WTC11 (cell line): ENCODE measurements around the gene KRT6A. TPM values are rescaled to one million over a fixed set of nuclear protein-coding genes. Genes with fewer than 3 reads are reported as not detected.

Experiments used
- ATAC-seq: fragments of 200-7000 bp; cut with Tn5 transposase; 2 replicates; pipeline ENCODE4 v1.10.0; 2021; ENCODE audit warnings: mild to moderate bottlenecking, moderate library complexity
- CTCF ChIA-PET: fragments of 300-600 bp; sonication (Branson Sonifier 250); formaldehyde crosslinking; loops from one replicate; lab custom pipeline; 2021; ENCODE audit warnings: antibody characterized with exemption; lab: Charles Lee
- POLR2A ChIA-PET: fragments of 350-600 bp; sonication (Branson Sonifier 250); formaldehyde crosslinking; loops from one replicate; lab custom pipeline; 2021; ENCODE audit warnings: antibody characterized with exemption; lab: Charles Lee
- DNase-seq: peaks from one replicate; pipeline ENCODE4 v3.0.0; 2021; ENCODE audit warnings: low spot score
- H3K27ac Mint-ChIP-seq: 2 replicates; pipeline ENCODE4 v1.8.0; 2021; ENCODE audit warnings: mixed read lengths
- H3K27me3 Mint-ChIP-seq: 2 replicates; pipeline ENCODE4 v1.8.0; 2021; ENCODE audit warnings: low read depth, mild to moderate bottlenecking, moderate library complexity, mixed read lengths
- H3K36me3 Mint-ChIP-seq: 2 replicates; pipeline ENCODE4 v1.8.0; 2021; ENCODE audit warnings: mixed read lengths
- H3K4me1 Mint-ChIP-seq: 2 replicates; pipeline ENCODE4 v1.8.0; 2022; ENCODE audit warnings: mixed read lengths
- H3K4me3 Mint-ChIP-seq: 2 replicates; pipeline ENCODE4 v1.8.0; 2021; ENCODE audit warnings: mild to moderate bottlenecking, moderate library complexity, mixed read lengths
- H3K9me3 Mint-ChIP-seq: 2 replicates; pipeline ENCODE4 v1.8.0; 2021; ENCODE audit warnings: mixed read lengths
- ATF1 ChIP-seq: sonication (generic); formaldehyde crosslinking; IDR thresholded peaks from 2 replicates; pipeline ENCODE4 v1.8.1; 2023; ENCODE audit warnings: mild to moderate bottlenecking, moderate library complexity, missing genetic modification reagents
- E2F1 ChIP-seq: sonication (generic); formaldehyde crosslinking; IDR thresholded peaks from 2 replicates; pipeline ENCODE4 v1.8.0; 2022; ENCODE audit warnings: mild to moderate bottlenecking, missing genetic modification reagents
- E2F4 ChIP-seq: sonication (generic); formaldehyde crosslinking; IDR thresholded peaks from 2 replicates; pipeline ENCODE4 v1.8.1; 2022; ENCODE audit warnings: low read depth, mild to moderate bottlenecking, moderate library complexity, missing genetic modification reagents, borderline replicate concordance
- ESRRA ChIP-seq: sonication (generic); formaldehyde crosslinking; IDR thresholded peaks from 2 replicates; pipeline ENCODE4 v1.8.1; 2022; ENCODE audit warnings: mild to moderate bottlenecking, missing genetic modification reagents, borderline replicate concordance
- ETV6 ChIP-seq: sonication (generic); formaldehyde crosslinking; IDR thresholded peaks from 2 replicates; pipeline ENCODE4 v1.8.1; 2022; ENCODE audit warnings: mild to moderate bottlenecking, missing genetic modification reagents
- FOXP1 ChIP-seq: sonication (generic); formaldehyde crosslinking; IDR thresholded peaks from 2 replicates; pipeline ENCODE4 v1.8.0; 2022; ENCODE audit warnings: missing genetic modification reagents, mild to moderate bottlenecking, moderate library complexity, borderline replicate concordance
- HMGA2 ChIP-seq: fragments of 250-450 bp; sonication (Bioruptor Pico); IDR thresholded peaks from 2 replicates; pipeline ENCODE4 v1.4.0; 2021; ENCODE audit warnings: mild to moderate bottlenecking, moderate library complexity
- IRF1 ChIP-seq: sonication (generic); formaldehyde crosslinking; IDR thresholded peaks from 2 replicates; pipeline ENCODE4 v1.8.0; 2023; ENCODE audit warnings: missing genetic modification reagents
- IRF2 ChIP-seq: sonication (generic); formaldehyde crosslinking; IDR thresholded peaks from 2 replicates; pipeline ENCODE4 v1.8.0; 2022; ENCODE audit warnings: low read depth, missing genetic modification reagents, borderline replicate concordance
- JUN ChIP-seq: sonication (generic); formaldehyde crosslinking; IDR thresholded peaks from 2 replicates; pipeline ENCODE4 v1.8.0; 2023; ENCODE audit warnings: mild to moderate bottlenecking, missing genetic modification reagents
- NFE2L1 ChIP-seq: sonication (generic); formaldehyde crosslinking; IDR thresholded peaks from 2 replicates; pipeline ENCODE4 v1.8.1; 2023; ENCODE audit warnings: missing genetic modification reagents
- OVOL2 ChIP-seq: fragments of 250-450 bp; sonication (Bioruptor Pico); IDR thresholded peaks from 2 replicates; pipeline ENCODE4 v1.9.0; 2021; ENCODE audit warnings: mild to moderate bottlenecking, borderline replicate concordance
- PREB ChIP-seq: sonication (generic); formaldehyde crosslinking; IDR thresholded peaks from 2 replicates; pipeline ENCODE4 v1.8.1; 2022; ENCODE audit warnings: mild to moderate bottlenecking, missing genetic modification reagents, moderate library complexity, borderline replicate concordance
- SMAD3 ChIP-seq: sonication (generic); formaldehyde crosslinking; IDR thresholded peaks from 2 replicates; pipeline ENCODE4 v1.8.0; 2022; ENCODE audit warnings: missing genetic modification reagents, mild to moderate bottlenecking, borderline replicate concordance
- SMAD4 ChIP-seq: sonication (generic); formaldehyde crosslinking; IDR thresholded peaks from 2 replicates; pipeline ENCODE4 v1.8.0; 2022; ENCODE audit warnings: mild to moderate bottlenecking, missing genetic modification reagents
- SOX15 ChIP-seq: fragments of 250-450 bp; sonication (Bioruptor Pico); IDR thresholded peaks from 2 replicates; pipeline ENCODE4 v1.9.0; 2021; ENCODE audit warnings: mild to moderate bottlenecking
- STAT6 ChIP-seq: sonication (generic); formaldehyde crosslinking; conservative IDR thresholded peaks from 2 replicates; pipeline ENCODE4 v1.8.1; 2023; ENCODE audit warnings: mild to moderate bottlenecking, low read depth, missing genetic modification reagents, moderate library complexity
- TCF7 ChIP-seq: sonication (generic); formaldehyde crosslinking; IDR thresholded peaks from 2 replicates; pipeline ENCODE4 v1.8.0; 2022; ENCODE audit warnings: mild to moderate bottlenecking, low read depth, missing genetic modification reagents, moderate library complexity
- ZNF219 ChIP-seq: sonication (generic); formaldehyde crosslinking; IDR thresholded peaks from 2 replicates; pipeline ENCODE4 v1.8.0; 2023; ENCODE audit warnings: missing genetic modification reagents, mild to moderate bottlenecking, borderline replicate concordance
- ZNF281 ChIP-seq: sonication (generic); formaldehyde crosslinking; IDR thresholded peaks from 2 replicates; pipeline ENCODE4 v1.8.0; 2023; ENCODE audit warnings: mild to moderate bottlenecking, missing genetic modification reagents
- ZNF416 ChIP-seq: fragments of 250-450 bp; sonication (Bioruptor Pico); IDR thresholded peaks from 2 replicates; pipeline ENCODE4 v1.9.0; 2021; ENCODE audit warnings: mild to moderate bottlenecking, inconsistent platforms
- ZNF423 ChIP-seq: fragments of 250-450 bp; sonication (Bioruptor Pico); IDR thresholded peaks from 2 replicates; pipeline ENCODE4 v2.1.2; 2022; ENCODE audit warnings: mild to moderate bottlenecking, moderate library complexity
- ZSCAN18 ChIP-seq: fragments of 250-450 bp; sonication (Bioruptor Pico); IDR thresholded peaks from 2 replicates; pipeline ENCODE4 v2.1.2; 2022; ENCODE audit warnings: mild to moderate bottlenecking, moderate library complexity
- total RNA-seq: library from RNA; stranded (reverse); gene quantifications from 3 replicates; pipeline ENCODE4 v1.2.3, GENCODE V29; 2021

The KRT6A gene
- total RNA-seq, 1 experiment from 2014 or later = not detected

- TF ChIP-seq ZNF416 = no peak
- TF ChIP-seq ZNF423 (CRISPR knock-in tag) = no peak
- no peak for TF ChIP-seq HMGA2 (CRISPR knock-in tag)
- no peak for TF ChIP-seq FOXP1 (CRISPR knock-in tag)
- TF ChIP-seq, all 79 proteins: peak for 0
Measured at GRCh38 chr12:52518574-52519386, 25.7 kb upstream of the KRT6A start (continued).

- Mint-ChIP-seq H3K36me3 (no peaks in the 10 kb centered on the region), H3K9me3 (no peaks in the 10 kb centered on the region), H3K27ac (no peak overlapping the region), H3K27me3 (no peaks in the 10 kb centered on the region), H3K4me1 (peaks cover 7% of the 10 kb centered on the region), H3K4me3 (no peak overlapping the region)
- ATAC-seq (no peak), DNase-seq (no peak)
- TF ChIP-seq E2F1 (CRISPR knock-in tag) (no peak), ETV6 (CRISPR knock-in tag) (no peak), ZNF281 (no peak), IRF2 (CRISPR knock-in tag) (no peak), PREB (CRISPR knock-in tag) (no peak), NFE2L1 (no peak), E2F4 (CRISPR knock-in tag) (no peak), ATF1 (CRISPR knock-in tag) (no peak), TCF7 (CRISPR knock-in tag) (no peak), STAT6 (CRISPR knock-in tag) (no peak), ESRRA (CRISPR knock-in tag) (no peak), ZSCAN18 (CRISPR knock-in tag) (no peak), OVOL2 (no peak), SOX15 (no peak), JUN (CRISPR knock-in tag) (no peak), ZNF219 (CRISPR knock-in tag) (no peak), SMAD4 (CRISPR knock-in tag) (no peak), IRF1 (CRISPR knock-in tag) (no peak), SMAD3 (CRISPR knock-in tag) (no peak)
- ChIA-PET POLR2A (no interaction called here), CTCF (no interaction called here)
Measured at GRCh38 chr12:52517888-52518287, 24.8 kb upstream of the KRT6A start.
